Inflammatory macrophage treated with lipopolysaccharide for 4 hours (primary cell): ENCODE measurements around the gene CENPS.
"Not testable (repeated sequence)": the region's sequence is repeated elsewhere in the genome, so short reads cannot be mapped to it uniquely, and the experiment has no call there.

Experiments used
- DNase-seq: peaks from one replicate; pipeline ENCODE4 v3.0.0-alpha.2; 2020

The CENPS gene

DNA sequence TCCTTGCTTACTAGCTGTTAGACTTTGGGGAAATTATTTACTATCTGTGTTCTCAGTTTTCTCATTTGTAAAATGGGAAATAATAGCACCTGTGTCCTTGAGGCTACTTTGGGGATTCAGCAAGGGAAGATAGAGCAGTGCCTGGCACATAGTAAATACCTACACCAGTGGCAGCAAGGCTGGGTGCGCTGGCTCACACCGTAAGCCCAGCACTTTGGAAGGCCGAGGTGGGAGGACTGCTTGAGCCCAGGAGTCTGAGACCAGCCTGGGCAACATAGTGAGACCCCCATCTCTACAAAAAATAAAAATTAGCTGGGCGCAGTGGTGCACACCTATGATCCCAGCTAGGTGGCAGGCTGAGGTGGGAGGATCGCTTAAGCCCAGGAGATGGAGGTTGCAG lies 8.6 kb upstream of the CENPS start:
- DNase-seq: no peak

DNA sequence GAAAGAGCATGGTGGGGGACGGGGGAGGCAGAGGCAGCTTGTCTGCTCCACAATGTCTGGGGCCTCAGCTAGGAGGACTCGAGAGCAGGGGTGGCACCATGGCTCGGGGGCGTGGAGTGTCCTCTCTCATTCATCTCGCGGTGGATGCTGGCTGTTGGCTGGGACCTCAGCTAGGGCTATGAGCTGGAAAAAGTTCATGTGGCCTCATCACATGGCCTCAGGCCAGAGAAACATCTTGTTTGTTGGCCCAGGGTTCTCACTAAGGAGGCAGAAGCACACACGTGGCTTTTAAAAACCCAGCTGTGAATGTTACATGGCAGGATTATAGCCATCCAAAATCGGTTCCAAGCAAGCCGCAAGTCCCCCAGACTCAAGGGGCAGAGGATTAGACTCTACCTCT lies 6.2 kb upstream of the CENPS start:
- DNase-seq: no peak

GRCh38 chr1:10424651-10425050 lies 5.6 kb upstream of the CENPS start:
- no peak for DNase-seq

DNA sequence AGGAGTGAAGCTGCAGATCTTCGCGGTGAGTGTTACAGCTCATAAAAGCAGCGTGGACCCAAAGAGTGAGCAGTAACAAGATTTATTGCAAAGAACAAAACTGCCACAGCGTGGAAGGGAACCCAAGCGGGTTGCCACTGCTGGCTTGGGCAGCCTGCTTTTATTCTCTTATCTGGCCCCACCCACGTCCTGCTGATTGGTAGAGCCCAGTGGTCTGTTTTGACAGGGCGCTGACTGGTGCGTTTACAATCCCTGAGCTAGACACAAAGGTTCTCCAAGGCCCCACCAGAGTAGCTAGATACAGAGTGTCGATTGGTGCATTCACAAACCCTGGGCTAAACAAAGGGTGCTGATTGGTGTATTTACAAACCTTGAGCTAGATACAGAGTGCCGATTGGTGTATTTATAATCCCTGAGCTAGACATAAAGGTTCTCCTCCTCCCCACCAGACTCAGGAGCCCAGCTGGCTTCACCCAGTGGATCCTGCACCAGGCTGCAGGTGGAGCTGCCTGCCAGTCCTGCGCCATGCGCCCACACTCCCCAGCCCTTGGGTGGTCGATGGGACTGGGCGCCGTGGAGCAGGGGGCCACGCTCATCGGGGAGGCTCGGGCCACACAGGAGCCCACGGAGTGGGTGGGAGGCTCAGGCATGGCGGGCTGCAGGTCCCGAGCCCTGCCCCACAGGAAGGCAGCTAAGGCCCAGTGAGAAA lies 4.3 kb upstream of the CENPS start:
- DNase-seq: not testable (repeated sequence)

DNA sequence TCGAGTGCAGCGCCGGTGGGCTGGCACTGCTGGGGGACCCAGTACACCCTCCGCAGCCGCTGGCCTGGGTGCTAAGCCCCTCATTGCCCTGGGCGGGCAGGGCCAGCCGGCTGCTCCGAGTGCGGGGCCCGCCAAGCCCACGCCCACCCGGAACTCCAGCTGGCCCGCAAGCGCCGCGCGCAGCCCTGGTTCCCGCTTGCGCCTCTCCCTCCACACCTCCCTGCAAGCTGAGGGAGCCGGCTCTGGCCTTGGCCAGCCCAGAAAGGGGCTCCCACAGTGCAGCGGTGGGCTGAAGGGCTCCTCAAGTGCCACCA lies 3.7 kb upstream of the CENPS start:
- DNase-seq: not testable (repeated sequence)

GRCh38 chr1:10428984-10429383 lies 1.2 kb upstream of the CENPS start:
- no peak for DNase-seq

DNA sequence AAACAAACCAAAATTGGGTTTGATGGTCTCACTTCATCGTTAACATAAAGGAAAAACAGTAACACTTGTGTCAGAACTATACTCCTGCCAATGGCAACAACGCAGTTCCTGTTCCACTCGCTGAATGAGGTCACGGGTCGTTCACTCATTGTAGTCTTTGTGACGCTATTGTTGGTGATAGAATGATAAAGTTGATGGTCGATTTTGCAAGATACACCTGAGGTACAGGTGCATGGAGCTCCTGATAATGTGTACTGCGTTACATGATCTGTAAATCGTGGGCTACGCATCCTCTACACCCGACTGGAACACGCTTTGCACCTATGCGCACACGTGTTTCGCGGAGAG lies 391 bp upstream of the CENPS start:
- DNase-seq: peak; percentile 64

DNA sequence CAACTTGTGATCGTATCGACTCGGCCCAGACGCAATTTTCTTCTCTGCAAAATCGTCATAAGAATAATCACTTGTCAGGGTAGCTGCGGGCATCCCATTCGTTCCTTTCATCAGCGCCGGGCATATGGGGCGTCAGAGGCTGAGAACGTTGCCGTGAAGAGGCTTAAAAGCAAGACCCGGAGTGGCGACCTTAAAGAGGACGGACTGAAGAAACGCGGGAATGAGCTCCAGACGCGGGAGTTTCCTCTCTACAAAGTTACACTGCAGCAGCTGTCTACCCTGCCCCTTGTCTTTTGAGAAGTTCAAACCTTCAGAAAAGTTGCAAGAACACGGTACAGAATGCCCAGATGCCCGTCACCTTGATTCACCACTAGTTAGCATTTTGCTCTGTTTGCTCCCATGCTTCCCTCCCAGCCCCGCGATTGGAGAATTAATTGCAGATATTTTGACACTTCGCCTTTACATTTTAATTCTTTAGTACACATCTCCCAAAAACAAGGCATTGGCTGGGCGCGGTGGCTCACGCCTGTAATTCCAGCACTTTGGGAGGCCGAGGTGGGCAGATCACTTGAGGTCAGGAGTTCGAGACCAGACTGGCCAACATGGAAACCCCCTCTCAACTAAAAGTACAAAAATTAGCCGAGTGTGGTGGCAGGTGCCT lies 967 bp downstream of the CENPS start:
- DNase-seq: peak; percentile 11

DNA sequence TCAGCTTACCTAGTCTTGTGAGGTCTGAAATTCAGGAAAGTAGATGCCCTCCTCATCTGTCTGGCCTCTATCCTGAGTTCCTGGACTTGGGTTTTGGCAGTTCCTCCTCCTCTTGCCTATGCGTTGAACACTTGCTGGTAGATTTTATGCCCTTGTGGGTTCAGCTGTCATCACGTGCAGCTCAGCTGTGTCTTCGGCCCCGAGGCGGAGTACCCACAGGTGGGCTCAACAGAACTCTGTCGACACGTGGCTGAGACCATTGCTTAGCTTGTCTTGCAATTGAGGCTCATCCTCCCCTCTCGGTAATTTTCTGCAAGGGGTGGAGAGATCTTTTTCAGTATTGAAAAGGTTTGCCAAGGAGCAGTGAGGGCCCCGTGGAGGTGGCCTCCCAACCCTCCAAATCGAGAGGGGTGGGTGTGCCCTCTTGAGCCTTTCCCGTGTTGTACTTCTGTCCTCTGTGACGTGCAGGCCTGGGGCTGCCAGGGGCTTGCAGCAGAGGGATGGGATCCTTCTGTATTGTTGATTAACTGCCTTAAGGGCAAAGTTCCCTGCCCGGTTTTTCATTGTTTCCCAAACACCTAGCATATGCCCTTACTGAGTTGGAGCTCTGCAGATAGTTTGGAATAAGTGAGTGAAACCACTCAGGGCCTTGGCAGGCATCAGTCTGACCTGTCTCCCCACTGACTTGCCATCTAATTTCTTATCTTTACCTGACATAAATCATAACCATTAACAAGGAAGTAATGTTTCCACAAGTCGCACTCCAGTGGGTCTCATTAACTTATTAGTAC lies 2.9 kb downstream of the CENPS start:
- no peak for DNase-seq

DNA sequence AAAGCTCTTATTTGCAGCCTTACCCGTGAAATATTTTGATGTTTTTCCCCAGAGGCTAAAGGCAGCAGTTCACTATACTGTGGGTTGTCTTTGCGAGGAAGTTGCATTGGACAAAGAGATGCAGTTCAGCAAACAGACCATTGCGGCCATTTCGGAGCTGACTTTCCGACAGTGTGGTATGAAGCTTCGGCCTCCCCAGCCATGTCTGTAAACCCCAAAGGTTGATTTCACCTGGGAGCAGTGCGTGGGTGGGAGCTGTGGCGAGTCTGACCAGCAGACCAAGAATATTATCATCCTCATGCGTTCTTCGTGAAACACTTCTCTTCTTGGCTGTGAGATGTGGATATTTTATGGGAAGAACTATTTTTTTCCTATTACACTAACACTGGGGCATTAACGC lies 3.6 kb downstream of the CENPS start:
- DNase-seq: no peak

DNA sequence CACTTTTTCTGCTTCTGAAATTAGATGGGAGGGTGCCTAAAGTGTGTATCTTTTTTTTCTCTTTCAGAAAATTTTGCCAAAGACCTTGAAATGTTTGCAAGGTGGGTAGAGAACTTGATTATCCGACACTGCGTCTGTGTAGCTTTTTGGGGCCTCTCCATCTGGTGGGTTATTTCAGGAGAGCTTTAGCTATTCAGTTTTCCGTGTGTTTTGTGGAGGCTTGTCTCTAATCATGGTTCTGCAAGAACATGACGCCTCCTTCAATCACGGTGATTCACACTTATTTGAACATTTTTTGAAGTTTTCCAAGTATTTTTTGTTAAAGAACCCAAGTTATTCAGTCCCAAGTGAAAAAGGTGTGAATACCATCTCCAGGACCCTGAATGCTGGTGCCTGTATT lies 4.4 kb downstream of the CENPS start:
- no peak for DNase-seq

- DNase-seq: no peak
Observed at GRCh38 chr1:10437052-10437451, 6.8 kb downstream of the CENPS start.

- no peak for DNase-seq
Observed at GRCh38 chr1:10438677-10439163, 8.5 kb downstream of the CENPS start.

GRCh38 chr1:10440305-10440704 lies 10.1 kb downstream of the CENPS start:
- no peak for DNase-seq

DNA sequence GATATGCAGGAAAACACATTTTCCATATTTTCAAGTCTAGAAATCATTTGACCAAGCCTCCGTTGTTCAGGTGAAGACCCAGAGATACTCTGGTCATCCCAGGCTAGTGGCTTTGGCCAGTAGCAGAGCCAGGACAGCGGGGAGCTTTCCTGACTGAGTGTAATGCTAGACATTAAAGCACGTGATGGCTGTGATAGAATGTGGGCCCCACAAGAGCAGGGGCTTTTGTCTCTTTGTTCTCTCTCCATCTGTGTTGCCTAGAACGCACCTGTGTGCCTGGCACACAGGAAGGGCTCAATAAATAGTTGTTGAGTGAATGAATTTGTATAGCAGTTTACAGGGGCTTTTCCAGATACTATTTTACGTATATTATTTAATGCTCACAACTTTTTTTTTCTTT lies 10.6 kb downstream of the CENPS start:
- no peak for DNase-seq

- DNase-seq: no peak
Observed at GRCh38 chr1:10444248-10444647, 14.0 kb downstream of the CENPS start.

- DNase-seq: no peak
Observed at GRCh38 chr1:10444795-10445397, 14.7 kb downstream of the CENPS start.

GRCh38 chr1:10446790-10447422 lies 16.7 kb downstream of the CENPS start:
- no peak for DNase-seq

DNA sequence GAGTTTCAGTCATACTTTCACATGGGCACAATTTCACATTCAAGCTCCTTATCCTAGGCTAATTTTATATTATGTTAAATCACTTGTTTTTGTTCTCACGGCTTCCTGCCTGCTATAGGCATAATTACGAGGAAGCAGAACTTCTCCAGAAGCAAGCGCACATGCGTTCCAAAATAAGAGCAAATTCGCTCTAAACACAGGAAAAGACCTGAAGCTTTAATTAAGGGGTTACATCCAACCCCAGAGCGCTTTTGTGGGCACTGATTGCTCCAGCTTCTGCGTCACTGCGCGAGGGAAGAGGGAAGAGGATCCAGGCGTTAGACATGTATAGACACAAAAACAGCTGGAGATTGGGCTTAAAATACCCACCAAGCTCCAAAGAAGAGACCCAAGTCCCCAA lies 19.5 kb downstream of the CENPS start, which contains the start of gene CORT:
TSS of gene CORT (plus strand) at position 281 of the 400 bp plus-strand sequence. CDS start 193 bp downstream, outside the sequence.
- DNase-seq: no peak

DNA sequence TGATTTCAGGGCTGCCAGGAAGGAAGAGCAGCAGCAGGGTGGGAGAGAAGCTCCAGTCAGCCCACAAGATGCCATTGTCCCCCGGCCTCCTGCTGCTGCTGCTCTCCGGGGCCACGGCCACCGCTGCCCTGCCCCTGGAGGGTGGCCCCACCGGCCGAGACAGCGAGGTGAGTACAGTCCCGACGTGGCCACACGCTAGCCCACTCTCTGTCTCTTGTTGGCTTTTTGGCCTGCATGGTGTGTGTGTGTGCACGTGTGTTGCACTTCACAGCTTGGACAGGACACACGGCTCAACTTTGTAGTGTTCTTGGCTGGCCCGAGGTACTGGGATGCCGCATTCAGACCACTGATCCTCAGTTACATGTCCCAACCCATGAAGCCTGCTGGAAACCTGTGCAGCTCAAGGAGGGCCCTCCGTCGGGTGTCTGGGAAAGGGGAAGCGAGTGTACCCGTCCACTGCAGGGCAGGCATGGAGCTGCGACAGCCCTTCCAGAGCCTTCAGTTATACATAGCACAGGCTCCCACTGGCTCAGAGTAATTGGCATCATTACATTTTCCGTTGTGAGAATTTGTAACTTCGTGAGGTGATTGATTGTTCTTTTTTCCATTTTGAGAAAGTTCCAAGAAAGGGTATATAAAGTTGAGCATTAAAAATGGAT lies 20.1 kb downstream of the CENPS start:
- no peak for DNase-seq

DNA sequence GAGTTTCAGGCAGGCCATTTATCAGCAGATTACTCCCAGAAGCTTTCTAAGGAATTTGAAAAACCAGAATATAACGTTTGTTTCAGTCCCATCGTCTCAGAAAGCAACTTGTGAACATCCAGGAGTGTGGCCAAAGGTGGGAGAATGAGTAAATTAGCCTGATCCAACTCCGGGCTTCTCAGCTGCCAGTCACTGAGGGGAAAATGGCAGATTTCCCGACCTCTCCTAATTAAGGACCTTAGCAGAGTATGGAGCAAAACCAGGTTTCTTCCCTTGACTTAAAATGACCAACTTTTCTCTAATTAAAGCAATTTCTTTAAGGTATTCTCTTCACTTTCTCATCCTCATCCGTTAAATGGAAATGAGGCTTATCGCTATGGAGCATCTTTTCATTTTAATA lies 20.6 kb downstream of the CENPS start:
- DNase-seq: no peak

- no peak for DNase-seq
Observed at GRCh38 chr1:10451287-10451686, 21.1 kb downstream of the CENPS start.

- no peak for DNase-seq
Observed at GRCh38 chr1:10456048-10456447, 25.8 kb downstream of the CENPS start.
